Common myeloid progenitor, CD34-positive (primary cell): ENCODE results near the gene NDUFV3.

Source experiments
- CTCF ChIA-PET: fragments of 350-600 bp; sonication (Branson Sonifier 250); formaldehyde crosslinking; loops from one replicate; lab custom pipeline; 2021; ENCODE audit warnings: antibody characterized with exemption; lab: Charles Lee
- POLR2A ChIA-PET: fragments of 350-600 bp; sonication (Branson Sonifier 250); formaldehyde crosslinking; loops from one replicate; lab custom pipeline; 2021; ENCODE audit warnings: antibody characterized with exemption; lab: Charles Lee
- DNase-seq, 3 donors: peaks; one replicate each; pipeline versions ENCODE4 v3.0.0 to v3.0.0-alpha.2; 2013
- H3K27ac ChIP-seq, 2 experiments: 1 replicate in 1 of 2; 2 replicates in 1 of 2; pipeline ENCODE4 v1.7.0; 2013; ENCODE audit warnings: inconsistent platforms in 2 of 2, low read length in 2 of 2, mild to moderate bottlenecking in 2 of 2, low read depth in 1 of 2, moderate library complexity in 1 of 2; ENCODE audit not compliant: severe bottlenecking in 2 of 2, insufficient read depth in 1 of 2, poor library complexity in 1 of 2
- H3K27me3 ChIP-seq, 5 experiments: replicated peaks in 2 of 5; 1 replicate in 3 of 5; 2 replicates in 2 of 5; pipeline versions ENCODE4 v1.6.1 to v1.7.0; 2013; ENCODE audit warnings: low read length in 4 of 5, mild to moderate bottlenecking in 2 of 5, moderate library complexity in 2 of 5, inconsistent platforms in 1 of 5; ENCODE audit not compliant: insufficient read depth in 5 of 5, control insufficient read depth in 4 of 5
- H3K36me3 ChIP-seq, 4 experiments: 1 replicate in 2 of 4; 2 replicates in 2 of 4; pipeline versions ENCODE4 v1.6.1 to v1.7.0; 2013; ENCODE audit warnings: low read length in 3 of 4, control low read depth in 1 of 4, mild to moderate bottlenecking in 1 of 4; ENCODE audit not compliant: control insufficient read depth in 4 of 4, insufficient read depth in 4 of 4
- H3K4me1 ChIP-seq, 4 experiments: 1 replicate in 3 of 4; 2 replicates in 1 of 4; pipeline versions ENCODE4 v1.6.1 to v1.7.1; 2013; ENCODE audit warnings: low read length in 3 of 4, mild to moderate bottlenecking in 3 of 4, control low read depth in 1 of 4, inconsistent platforms in 1 of 4, moderate library complexity in 1 of 4; ENCODE audit not compliant: control insufficient read depth in 4 of 4, insufficient read depth in 4 of 4; ENCODE audit errors: control extremely low read depth in 1 of 4
- H3K4me3 ChIP-seq, 7 experiments: 1 replicate in 4 of 7; 2 replicates in 3 of 7; pipeline versions ENCODE4 v1.5.1 to v1.7.0; 2013; ENCODE audit warnings: mild to moderate bottlenecking in 7 of 7, low read length in 6 of 7, moderate library complexity in 6 of 7, inconsistent platforms in 2 of 7, low read depth in 2 of 7, control low read depth in 1 of 7; ENCODE audit not compliant: insufficient read depth in 4 of 7, control insufficient read depth in 1 of 7; ENCODE audit errors: extremely low read depth in 1 of 7
- H3K9me3 ChIP-seq, 5 experiments: 1 replicate in 4 of 5; 2 replicates in 1 of 5; pipeline versions ENCODE4 v1.6.1 to v1.7.1; 2013; ENCODE audit warnings: low read length in 4 of 5, mild to moderate bottlenecking in 2 of 5, inconsistent platforms in 1 of 5, low read depth in 1 of 5, moderate library complexity in 1 of 5; ENCODE audit not compliant: control insufficient read depth in 4 of 5, insufficient read depth in 2 of 5; ENCODE audit errors: control extremely low read depth in 1 of 5
- WGBS: methylation state at CpG from one replicate; pipeline ENCODE4 v1.1.5; 2013; ENCODE audit not compliant: insufficient coverage; 5-methylcytosine and 5-hydroxymethylcytosine counted together

NDUFV3 gene

DNA sequence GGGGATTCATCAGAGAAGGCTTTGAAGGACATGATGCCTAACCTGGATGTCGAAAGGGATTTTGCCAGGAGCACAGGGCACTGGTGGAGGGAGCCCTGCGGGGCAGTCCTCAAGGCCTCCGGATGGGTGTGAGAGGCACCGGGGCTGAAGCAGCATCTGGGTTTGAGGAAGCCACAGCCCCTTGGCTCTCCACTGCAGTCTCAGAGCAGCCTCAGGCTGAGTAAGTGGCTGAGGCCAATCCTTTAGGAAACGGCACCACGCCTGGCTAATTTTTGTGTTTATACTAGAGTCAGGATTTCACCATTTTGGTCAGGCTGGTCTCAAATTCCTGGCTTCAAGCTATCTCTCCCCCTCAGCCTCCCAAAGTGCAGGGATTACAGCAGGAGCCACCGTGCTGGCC lies 20.4 kb downstream of the NDUFV3 start:
- ChIA-PET CTCF (no interaction called here), POLR2A (no interaction called here)
- 100% methylated on average over 7 of the region's 7 CpGs for WGBS
- Histone ChIP-seq H3K27me3 (no peaks in the 10 kb centered on the region), H3K4me3 (no peak overlapping the region), H3K36me3 (peaks cover 6 to 36% (median 26%) of the 10 kb centered on the region in 4 experiments), H3K9me3 (no peaks in the 10 kb centered on the region), H3K27ac (no peak overlapping the region), H3K4me1 (no peaks in the 10 kb centered on the region)
- no peak for DNase-seq

DNA sequence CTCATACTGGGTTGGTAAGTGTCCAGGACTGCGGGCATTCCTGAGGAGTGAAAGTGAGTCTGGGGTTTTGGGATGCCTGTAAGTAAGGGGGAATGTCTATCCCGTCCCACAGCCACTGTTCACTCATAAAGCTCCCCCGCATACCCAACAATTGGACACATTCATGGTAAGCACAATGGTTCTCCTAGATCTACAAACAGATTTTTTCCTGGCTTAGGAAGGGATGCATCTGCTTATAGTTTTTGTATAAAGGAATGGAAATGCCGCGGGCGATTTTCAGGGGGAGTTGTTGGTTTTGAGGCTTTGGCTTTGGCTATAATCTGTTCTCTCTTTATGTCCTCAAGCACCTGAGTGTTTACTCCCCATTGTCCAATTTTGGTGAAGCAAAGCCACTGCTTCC lies 25.2 kb downstream of the NDUFV3 start:
- H3K27me3 ChIP-seq, result no peaks in the 10 kb centered on the region
- WGBS, result 90% methylated on average over 2 of the region's 6 CpGs

DNA sequence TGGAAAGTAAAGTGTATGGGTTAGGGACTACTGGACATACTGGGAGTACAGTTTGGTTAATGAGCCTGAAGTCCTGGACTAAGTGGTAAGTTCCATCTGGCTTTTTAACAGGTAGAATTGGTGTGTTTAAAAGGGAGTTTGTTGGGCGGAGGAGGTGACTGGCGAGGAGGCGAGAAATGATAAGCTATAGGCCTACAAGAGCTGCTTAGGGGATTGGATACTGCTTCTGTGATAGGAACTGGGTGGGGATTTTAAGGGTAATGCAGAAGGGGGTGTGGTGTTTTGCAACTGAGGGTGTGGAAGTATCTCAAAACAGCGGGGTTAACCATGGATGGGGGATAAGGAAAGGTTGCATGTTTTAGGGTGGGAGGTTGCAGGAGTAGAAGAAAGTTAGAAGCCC lies 28.8 kb downstream of the NDUFV3 start:
- no peaks in the 10 kb centered on the region for H3K9me3 ChIP-seq
- H3K4me1 ChIP-seq, result peaks cover 0 to 13% (median 9%) of the 10 kb centered on the region in 4 experiments
- no peak overlapping the region for H3K4me3 ChIP-seq
- H3K27ac ChIP-seq, result no peak overlapping the region
- WGBS, result 96% methylated on average over 3 of the region's 4 CpGs
- DNase-seq, result no peak
- POLR2A ChIA-PET, result no interaction called here
- H3K36me3 ChIP-seq, result no peaks in the 10 kb centered on the region
- no peaks in the 10 kb centered on the region for H3K27me3 ChIP-seq
- CTCF ChIA-PET, result interaction anchor here (0.7 kb wide), 1 partner anchor 103 kb away, joined by 3 read pairs; no protein-coding TSS in a partner anchor

More for the DNA sequence above, 25.2 kb downstream of the NDUFV3 start:
- POLR2A ChIA-PET, result interaction anchor here (0.6 kb wide), 1 partner anchor 10 kb away, joined by 4 read pairs; no protein-coding TSS in a partner anchor
- DNase-seq, result no peak
- H3K4me3 ChIP-seq, result no peak overlapping the region
- H3K9me3 ChIP-seq, result no peaks in the 10 kb centered on the region
- CTCF ChIA-PET, result no interaction called here
- H3K36me3 ChIP-seq, result peaks cover 0 to 2% (median 0%) of the 10 kb centered on the region in 4 experiments
- no peak overlapping the region for H3K27ac ChIP-seq
- peaks cover 0 to 1% (median 0%) of the 10 kb centered on the region in 4 experiments for H3K4me1 ChIP-seq

DNA sequence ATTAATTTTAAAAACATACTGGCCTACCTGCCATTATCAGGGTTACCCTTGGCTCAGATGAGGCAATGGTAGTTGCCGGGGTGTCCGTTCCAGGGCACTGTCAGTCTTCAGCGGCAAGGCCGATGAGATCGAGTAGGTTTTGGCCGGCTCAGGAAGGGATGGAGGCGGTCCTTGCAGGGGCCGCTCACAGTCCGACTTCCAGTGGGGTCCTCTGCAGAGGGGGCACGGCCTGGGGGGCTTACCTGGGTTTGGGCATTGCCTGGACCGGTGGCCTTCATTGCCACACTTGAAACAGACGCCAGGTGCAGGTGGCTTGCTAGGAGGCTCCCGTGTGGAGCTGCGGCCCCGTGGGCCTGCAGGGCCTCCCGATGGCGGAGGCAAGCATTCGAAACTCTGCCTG lies 29.8 kb downstream of the NDUFV3 start:
- no peak for DNase-seq
- Histone ChIP-seq H3K27ac (no peak overlapping the region), H3K4me3 (no peak overlapping the region), H3K27me3 (no peaks in the 10 kb centered on the region), H3K36me3 (no peaks in the 10 kb centered on the region), H3K9me3 (no peaks in the 10 kb centered on the region), H3K4me1 (peaks cover 0 to 13% (median 9%) of the 10 kb centered on the region in 4 experiments)
- WGBS, result 93% methylated on average over 17 of the region's 18 CpGs
- POLR2A ChIA-PET, result no interaction called here
- CTCF ChIA-PET, result no interaction called here

DNA sequence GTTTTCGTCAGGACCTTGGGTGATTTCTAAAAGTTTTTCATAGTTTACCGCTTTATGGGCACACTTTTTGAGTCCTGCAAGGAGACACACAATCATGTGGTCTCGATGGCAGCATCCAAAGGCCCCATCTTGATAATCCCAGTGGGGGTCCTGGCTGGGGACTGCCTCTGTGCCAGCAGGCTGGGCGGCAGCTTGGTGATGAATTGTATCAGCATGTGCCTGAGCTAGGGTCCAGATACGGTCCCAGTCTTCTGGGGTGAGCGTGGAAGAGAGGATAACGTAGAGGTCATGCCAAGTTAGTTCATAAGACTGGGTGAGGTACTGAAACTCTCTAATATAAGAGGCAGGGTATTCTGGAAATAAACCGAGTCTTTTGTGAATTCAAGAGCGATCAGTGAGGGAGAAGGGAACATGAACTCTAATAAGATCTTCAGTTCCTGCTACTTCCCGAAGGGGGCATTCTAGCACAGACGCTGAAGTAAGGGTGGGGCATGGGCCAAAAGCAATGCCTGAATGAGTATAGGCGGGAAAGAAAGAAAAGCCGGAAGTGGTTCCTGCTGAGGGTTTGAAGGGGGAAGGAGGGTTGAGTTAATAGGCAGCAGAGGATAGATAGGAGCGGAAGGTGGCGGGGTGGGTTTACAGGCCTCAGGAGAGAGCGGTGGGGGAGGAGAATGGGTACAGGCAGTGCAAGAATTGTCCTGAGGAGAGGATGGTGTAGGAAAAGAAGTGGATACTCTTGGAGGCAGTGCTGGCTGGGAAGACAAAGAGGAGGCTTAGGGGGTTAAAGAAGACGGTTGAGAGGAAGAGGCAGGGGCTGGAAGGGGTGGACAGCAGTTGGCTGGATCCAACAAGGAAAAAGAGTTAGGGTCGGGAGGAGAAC lies 30.7 kb downstream of the NDUFV3 start:
- peak; percentile 81 to 87 (median 83) for DNase-seq
- Histone ChIP-seq H3K9me3 (no peaks in the 10 kb centered on the region), H3K4me1 (peaks cover 0 to 13% (median 9%) of the 10 kb centered on the region in 4 experiments), H3K27me3 (no peaks in the 10 kb centered on the region), H3K36me3 (no peaks in the 10 kb centered on the region), H3K4me3 (peak overlapping the region in 2 of 7 experiments; percentile 53 to 54), H3K27ac (no peak overlapping the region)
- 29% methylated on average over 17 of the region's 18 CpGs for WGBS
- ChIA-PET CTCF (no interaction called here), POLR2A (no interaction called here)

DNA sequence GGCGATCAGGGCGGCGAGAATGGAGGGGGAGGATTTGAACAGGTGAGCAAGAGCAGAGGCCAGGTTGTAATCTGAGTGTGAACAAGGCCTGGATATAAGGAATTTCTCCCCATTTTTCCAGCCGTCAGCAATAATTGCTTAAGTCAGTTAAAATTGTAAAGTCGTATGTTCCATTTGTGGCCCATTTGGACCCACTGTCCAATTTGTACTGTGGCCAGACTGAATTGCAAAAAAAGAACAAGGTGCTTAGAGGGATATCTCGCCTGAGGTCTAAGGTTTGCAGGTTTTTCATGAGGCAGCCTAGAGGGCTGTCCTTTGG lies 31.3 kb downstream of the NDUFV3 start:
- Histone ChIP-seq H3K27me3 (no peaks in the 10 kb centered on the region), H3K9me3 (no peaks in the 10 kb centered on the region), H3K4me3 (no peak overlapping the region), H3K36me3 (no peaks in the 10 kb centered on the region), H3K4me1 (peaks cover 0 to 13% (median 9%) of the 10 kb centered on the region in 4 experiments), H3K27ac (no peak overlapping the region)
- CTCF ChIA-PET, result no interaction called here
- POLR2A ChIA-PET, result no interaction called here
- WGBS, result 92% methylated on average over 5 of the region's 6 CpGs
- no peak for DNase-seq
